ENCODE data around the gene FAM174B.

FAM174B gene

GRCh38 chr15:92687746-92688145 is 32.2 kb upstream of the FAM174B start:
- TF ChIP-seq EGR1 (IDR thresholded peaks at IDR 0.05) (no peak), FOXM1 (IDR thresholded peaks at IDR 0.05; ENCODE audit: borderline replicate concordance, low read depth) (no peak), NFIC (IDR thresholded peaks at IDR 0.05) (no peak), REST (IDR thresholded peaks at IDR 0.05; ENCODE audit: low read depth) (no peak), RAD21 (IDR thresholded peaks at IDR 0.05; ENCODE audit: low read depth) (no peak), CEBPB (IDR thresholded peaks at IDR 0.05) (peak; percentile 43; the same call in 1 of the 2 replicates), USF1 (IDR thresholded peaks at IDR 0.05) (no peak), YY1 (IDR thresholded peaks at IDR 0.05; ENCODE audit: low read depth) (no peak; the same call in 1 of the 2 replicates), MAX (IDR thresholded peaks at IDR 0.05) (0 out of 2 replicates have a peak, but pooled peaks have one; percentile 16), ZBTB7A (IDR thresholded peaks at IDR 0.05; ENCODE audit: low read depth) (no peak), TAF1 (IDR thresholded peaks at IDR 0.05; ENCODE audit: low read depth) (no peak), TEAD4 (IDR thresholded peaks at IDR 0.05) (no peak)

- TF ChIP-seq CREB1 (IDR thresholded peaks at IDR 0.05; ENCODE audit: low read depth), result no peak
- TF ChIP-seq FOXM1 (IDR thresholded peaks at IDR 0.05; ENCODE audit: borderline replicate concordance, low read depth), result peak; percentile 96
- no peak for TF ChIP-seq ZBTB7A (IDR thresholded peaks at IDR 0.05; ENCODE audit: low read depth)
- TF ChIP-seq NFIC (IDR thresholded peaks at IDR 0.05), result peak; percentile 97
- TF ChIP-seq USF1 (IDR thresholded peaks at IDR 0.05), result no peak
- peak; percentile 80 for TF ChIP-seq TEAD4 (IDR thresholded peaks at IDR 0.05)
- peak; percentile 67; the same call in 1 of the 2 replicates for TF ChIP-seq YY1 (IDR thresholded peaks at IDR 0.05; ENCODE audit: low read depth)
- TF ChIP-seq RAD21 (IDR thresholded peaks at IDR 0.05; ENCODE audit: low read depth), result peak; percentile 19; the same call in 1 of the 2 replicates
- no peak for TF ChIP-seq REST (IDR thresholded peaks at IDR 0.05; ENCODE audit: low read depth)
- peak; percentile 97 for TF ChIP-seq EP300 (IDR thresholded peaks at IDR 0.05; ENCODE audit: borderline replicate concordance)
- TF ChIP-seq CEBPB (IDR thresholded peaks at IDR 0.05), result peak; percentile 39; the same call in 1 of the 2 replicates
- peak; percentile 43; the same call in 1 of the 2 replicates for TF ChIP-seq MAX (IDR thresholded peaks at IDR 0.05)
- TF ChIP-seq TCF12 (IDR thresholded peaks at IDR 0.05; ENCODE audit: low read depth), result peak; percentile 97
- no peak for TF ChIP-seq EGR1 (IDR thresholded peaks at IDR 0.05)
These were observed 31.6 kb upstream of the FAM174B start for GRCh38 chr15:92687195-92687602.

GRCh38 chr15:92683511-92683834 is 27.9 kb upstream of the FAM174B start:
- no peak for TF ChIP-seq EGR1 (IDR thresholded peaks at IDR 0.05)
- no peak for TF ChIP-seq USF1 (IDR thresholded peaks at IDR 0.05)
- peak; percentile 57 for TF ChIP-seq RAD21 (IDR thresholded peaks at IDR 0.05; ENCODE audit: low read depth)
- no peak for TF ChIP-seq CREB1 (IDR thresholded peaks at IDR 0.05; ENCODE audit: low read depth)

GRCh38 chr15:92682741-92683510 is 27.4 kb upstream of the FAM174B start:
- TF ChIP-seq CEBPB (IDR thresholded peaks at IDR 0.05), result no peak
- no peak for TF ChIP-seq CREB1 (IDR thresholded peaks at IDR 0.05; ENCODE audit: low read depth)
- no peak for TF ChIP-seq REST (IDR thresholded peaks at IDR 0.05; ENCODE audit: low read depth)
- TF ChIP-seq EP300 (IDR thresholded peaks at IDR 0.05; ENCODE audit: borderline replicate concordance), result no peak
- no peak for TF ChIP-seq TCF12 (IDR thresholded peaks at IDR 0.05; ENCODE audit: low read depth)
- no peak for TF ChIP-seq NFIC (IDR thresholded peaks at IDR 0.05)
- no peak for TF ChIP-seq RAD21 (IDR thresholded peaks at IDR 0.05; ENCODE audit: low read depth)
- TF ChIP-seq FOXM1 (IDR thresholded peaks at IDR 0.05; ENCODE audit: borderline replicate concordance, low read depth), result no peak

All from Ishikawa (cell line).